GM21515 (cell line): ENCODE results near the gene MYLIP.

Experiments
- ATAC-seq: cut with Tn5 transposase; IDR thresholded peaks from one replicate; pipeline ENCODE4 v1.9.1; 2021; ENCODE audit not compliant: unreplicated experiment

Gene MYLIP

DNA sequence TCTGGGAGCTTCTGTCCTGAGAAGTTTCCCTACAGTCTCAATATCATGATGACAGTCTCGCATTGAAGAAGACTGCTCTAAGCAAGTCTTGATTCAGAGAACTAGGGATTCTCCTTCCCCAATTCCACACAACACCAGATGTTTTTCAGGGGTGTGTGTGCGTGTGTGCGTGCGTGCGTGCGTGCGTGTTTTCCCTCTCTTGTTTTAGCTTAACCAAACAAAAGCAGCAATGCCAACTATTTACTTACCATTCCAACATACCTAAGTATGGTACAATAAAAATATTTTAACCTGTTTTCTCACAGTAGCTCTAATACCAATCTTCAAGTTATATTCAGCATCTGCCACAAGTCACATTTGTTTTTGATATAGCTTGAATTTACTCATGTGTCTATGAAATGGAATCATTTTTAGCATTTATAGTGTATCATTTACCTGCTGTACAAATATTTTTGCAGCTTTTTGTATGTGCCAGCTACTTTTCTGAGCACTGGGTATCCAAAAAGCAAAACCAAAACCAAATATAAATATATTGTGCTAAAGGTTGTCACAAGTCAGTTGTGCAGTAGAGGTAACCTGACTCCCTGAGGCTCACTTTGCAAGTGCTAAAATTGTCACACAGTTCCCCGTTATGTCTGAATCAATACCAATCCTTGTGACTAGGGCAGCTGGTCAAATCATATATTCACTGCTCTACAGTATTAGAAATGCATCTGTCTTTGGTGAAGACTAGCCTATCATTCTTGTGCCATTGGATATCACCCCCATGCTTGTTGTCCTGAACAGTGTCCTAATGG lies 21.7 kb upstream of the MYLIP start:
- no peak for ATAC-seq

DNA sequence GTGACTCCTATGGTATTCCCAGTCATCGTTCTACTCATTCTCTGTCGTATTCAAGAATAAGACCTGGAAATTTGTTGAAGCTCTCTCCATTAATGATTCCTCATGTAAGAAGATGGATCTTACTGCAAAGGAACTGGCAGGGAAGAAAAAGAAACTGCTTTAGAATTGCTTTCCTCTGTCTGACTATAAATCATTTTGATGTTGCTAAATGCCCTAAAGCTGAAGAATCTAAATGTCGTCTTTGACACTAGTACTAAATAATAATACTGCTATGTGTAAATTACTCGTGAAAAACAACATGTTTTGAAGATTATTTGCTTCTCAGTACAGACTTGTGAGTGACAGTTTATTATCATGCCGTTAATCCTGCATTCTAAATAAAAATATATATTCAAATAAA lies 20.5 kb upstream of the MYLIP start:
- no peak for ATAC-seq

DNA sequence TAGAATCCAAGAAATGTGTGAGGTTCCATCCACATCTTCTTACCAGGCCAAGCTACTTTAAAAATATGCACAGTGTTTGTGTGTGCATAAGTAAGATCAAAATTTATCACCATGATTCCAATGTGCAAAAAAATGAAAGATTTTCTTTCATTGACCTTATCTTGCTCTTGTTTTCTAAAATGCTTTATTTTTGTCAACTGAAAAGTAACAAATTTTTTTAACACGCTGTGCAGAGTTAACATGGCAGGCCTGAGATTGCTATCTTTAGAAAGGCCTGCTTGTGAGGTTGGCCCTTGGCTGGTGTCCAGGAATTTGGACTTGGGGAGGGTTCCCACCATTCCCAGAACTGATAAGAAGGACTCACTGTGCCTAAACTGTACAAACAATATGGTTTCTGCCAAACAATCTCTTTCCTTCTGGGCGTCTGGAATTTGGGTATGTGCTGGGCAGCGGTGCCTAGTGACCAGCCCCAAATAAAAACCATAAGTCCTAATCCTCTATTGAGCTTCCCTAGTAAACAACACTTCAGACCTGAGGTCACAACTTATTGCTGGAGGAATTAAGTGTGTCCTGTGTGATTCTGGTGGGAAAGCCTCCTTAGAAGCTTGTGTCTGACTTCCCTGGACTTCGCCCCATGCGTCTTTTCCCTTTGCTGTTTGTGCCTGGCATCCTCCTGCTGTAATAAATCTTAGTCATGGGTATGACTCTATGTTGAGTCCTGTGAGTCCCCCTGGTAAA lies 19.8 kb upstream of the MYLIP start:
- no peak for ATAC-seq

DNA sequence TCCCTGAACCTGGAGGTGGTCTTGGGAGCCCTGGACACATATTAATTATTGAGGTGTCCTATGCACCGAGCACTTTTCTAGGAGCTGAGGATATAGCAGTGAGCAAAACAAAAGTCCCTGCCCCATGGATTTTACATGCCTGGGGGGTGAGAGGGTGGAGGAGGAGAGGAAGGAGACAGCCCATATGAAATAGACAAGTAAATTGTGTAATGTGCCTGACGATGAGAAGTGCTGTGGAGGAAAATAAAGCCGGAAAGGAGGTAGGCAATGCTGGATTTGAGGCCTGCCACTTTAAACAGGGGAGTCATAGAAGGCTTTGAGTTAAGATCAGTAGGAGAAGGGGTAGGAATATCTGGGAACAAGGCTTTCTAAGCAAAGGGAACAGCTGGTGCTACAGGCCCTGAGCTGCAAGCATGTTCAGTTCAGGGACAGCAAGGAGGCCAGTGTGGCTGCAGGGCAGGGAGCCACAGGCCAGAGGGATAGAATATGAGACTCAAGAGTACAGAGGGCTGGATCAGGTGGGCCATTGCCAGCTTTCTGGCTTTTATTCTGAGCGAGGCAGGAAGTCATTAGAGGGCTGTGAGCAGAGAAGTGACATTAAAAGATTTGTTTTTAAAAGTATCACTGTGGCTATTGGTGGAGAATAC lies 19.1 kb upstream of the MYLIP start:
- ATAC-seq = no peak

DNA sequence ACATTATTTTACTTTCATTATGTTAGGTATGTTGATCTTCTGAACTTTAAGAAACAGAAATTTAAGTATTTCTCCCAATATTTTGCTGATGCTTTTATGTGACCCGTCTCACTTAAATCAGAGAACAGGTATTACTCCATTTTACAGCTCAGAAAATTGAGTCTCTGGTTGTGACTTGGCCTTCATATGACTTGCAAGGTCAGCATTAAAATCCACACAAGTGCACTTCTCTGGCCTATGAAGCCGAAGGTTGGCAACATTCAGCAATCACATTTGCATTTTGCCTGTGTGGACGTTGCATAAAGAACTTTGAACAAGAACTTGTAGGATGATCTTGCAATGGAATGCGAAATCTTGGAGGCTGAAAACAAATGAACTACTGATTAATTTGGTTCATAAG lies 10.1 kb upstream of the MYLIP start:
- ATAC-seq = no peak

DNA sequence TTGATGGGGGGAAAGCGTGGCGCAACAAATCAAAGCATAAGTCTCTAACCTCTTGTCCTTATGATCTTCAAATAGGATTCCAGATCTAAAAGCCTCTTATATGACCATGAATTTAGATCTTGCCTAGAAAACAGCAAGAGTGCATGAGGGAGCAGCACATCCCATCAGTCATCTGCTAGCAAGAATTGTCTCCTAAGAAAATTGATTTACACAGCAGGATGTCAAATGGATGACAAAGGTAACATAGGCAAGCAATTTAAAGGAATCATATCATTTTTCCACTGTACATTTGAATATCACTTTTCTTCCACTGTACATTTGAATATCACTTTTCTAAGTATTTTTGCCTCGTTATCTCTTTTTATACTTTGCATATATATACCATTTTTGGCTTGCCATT lies 7.5 kb upstream of the MYLIP start:
- no peak for ATAC-seq

DNA sequence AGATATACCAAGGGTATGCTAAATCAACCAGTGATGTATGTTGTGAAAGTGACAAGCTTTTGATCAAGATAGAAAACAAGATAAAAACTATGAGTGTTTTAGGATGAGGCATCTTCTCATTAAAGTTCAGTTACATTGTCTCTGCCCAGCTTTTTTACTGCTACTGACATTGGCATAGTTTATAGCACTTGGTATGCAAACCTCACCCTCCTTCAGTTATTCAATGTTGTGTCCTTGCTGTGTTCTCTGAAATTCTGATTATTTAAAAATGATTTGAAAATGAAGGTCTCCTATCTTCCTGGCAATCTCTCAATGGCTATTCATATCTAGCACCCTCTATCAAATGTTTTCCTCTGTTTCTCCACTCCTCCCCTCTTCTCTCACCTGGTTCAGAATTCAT lies 6.7 kb upstream of the MYLIP start:
- no peak for ATAC-seq

DNA sequence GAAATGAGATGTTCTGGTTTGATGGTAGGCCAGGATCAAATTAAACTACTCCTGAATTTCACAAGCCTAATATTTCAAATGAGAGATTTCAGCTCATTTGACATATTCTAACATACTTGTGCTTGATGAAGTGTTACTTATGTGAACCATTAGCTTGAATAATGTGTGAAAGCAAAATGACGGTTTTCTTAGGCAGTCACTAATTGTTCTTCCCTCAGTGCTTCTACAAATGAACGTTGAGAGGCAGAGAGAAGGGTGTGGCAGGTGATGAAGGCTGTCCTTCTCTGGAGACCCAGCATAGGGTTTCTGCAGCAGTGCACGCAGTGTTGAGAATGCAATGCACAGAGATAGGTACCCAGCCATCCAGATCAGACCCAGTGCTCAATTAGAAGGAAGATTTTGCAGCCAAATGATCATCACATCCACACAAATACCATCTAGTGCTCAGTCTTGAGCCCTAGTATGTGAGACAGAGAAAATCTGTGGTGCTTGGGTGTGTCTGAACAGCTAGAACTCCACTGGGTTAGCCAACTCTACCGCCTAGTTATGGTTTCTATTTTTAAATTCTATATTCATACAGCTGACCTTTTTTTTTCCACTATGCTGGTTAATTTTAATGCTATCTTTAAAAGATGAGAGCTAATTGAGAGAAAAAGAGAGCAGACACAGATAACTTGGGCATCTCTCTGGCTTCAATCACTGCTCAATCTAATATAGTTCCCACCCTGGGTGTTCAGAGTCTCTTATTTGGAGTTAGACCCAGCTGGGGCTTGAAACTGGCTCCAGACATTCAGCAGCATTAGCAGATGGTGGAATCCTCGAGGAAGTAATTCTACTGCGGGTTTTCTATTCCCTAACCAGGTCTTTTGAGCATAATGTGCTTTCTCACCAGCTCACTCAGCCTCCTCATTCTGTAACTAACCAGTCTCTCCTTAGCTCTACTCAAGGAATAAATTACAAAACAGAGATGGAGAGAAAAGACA lies 4.4 kb upstream of the MYLIP start:
- ATAC-seq = no peak

DNA sequence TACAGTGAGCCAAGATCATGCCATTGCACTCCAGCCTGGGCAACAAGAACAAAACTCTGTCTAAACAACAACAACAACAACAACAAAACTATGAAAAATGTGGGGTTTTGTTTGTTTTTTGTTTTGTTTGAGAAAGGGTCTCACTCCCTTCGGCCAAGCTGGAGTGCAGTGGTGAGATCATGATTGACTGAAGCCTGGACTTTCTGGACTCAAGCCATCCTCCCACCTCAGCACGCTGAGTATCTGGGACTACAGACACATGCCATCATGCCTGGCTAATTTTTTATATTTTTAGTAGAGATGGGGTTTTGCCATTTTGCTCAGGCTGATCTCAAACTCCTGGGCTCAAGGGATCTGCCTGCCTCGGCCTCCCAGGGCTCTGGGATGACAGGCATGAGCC lies 2.8 kb upstream of the MYLIP start:
- ATAC-seq = no peak

DNA sequence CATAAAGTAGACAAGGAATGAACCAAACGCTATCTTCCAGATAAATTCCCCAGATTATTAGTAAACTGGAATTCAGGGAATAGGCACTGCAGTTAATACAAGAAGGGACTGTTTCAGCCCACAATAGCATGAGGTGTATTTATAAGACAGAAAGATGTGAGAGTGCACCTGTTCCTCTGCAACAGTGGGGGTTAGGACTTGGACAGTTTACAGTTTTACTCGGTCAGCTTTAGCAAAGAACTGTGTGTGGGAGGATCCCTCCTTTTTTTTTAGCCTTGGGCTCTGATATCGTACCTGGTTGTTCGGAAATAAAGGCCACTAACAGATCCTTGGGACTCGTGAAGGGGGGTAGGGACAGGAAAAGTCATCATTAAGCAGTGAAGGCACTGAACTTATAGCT lies 2.0 kb upstream of the MYLIP start:
- no peak for ATAC-seq

DNA sequence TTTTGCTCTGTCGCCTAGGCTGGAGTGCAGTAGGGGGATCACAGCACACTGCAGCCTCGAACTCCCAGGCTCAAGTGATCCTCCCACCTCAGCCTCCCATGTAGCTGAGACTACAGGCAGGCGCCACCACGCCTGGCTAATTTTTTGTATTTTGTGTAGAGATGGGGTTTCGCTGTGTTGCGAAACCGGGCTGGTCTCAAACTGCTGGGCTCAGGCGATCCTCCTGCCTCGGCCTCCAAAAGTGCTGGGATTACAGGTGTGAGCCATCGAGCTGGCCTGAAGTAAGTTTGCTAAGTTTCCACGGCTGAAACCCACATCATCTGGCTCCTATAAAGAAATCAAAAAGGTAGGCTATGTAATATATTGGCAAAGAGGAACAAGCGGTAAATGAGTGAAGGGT lies 1.4 kb upstream of the MYLIP start:
- no peak for ATAC-seq

DNA sequence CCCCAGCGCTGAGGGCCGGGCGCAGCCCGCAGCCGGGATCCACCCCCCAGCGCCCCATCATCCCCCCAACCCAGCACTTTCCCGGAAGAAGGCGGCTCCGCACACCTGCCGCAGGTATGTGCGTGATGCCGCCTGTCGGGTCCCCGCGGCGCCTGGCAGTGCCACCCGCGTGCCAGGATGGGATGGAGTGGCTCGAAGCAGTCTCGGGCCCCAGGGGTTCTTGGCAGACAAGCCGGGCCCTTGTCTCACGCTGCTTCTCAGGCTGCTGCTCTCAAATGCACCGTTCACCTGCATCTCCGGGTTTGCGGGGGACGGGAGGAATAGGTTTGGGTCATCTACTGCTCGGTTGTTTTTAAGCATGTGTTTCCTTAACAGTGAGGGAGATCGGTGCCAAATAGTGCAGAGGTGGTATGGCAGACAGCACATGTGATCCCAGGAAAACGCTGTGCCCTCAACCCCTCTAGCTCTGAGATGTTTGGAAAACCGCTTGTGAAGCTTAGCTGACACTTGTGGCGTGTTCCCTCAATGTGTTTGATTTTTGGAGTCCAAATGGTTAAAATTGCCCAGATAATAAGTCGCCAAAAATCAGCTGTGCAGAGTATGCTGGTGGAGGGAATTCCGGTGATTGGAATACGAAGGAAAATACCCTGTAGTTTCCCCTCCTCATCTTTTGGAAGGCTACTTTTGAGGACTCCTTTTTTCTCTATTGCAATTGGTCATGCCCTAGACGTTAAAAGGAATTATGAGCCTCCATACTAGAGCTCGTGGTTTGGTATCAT lies 926 bp downstream of the MYLIP start:
- no peak for ATAC-seq

DNA sequence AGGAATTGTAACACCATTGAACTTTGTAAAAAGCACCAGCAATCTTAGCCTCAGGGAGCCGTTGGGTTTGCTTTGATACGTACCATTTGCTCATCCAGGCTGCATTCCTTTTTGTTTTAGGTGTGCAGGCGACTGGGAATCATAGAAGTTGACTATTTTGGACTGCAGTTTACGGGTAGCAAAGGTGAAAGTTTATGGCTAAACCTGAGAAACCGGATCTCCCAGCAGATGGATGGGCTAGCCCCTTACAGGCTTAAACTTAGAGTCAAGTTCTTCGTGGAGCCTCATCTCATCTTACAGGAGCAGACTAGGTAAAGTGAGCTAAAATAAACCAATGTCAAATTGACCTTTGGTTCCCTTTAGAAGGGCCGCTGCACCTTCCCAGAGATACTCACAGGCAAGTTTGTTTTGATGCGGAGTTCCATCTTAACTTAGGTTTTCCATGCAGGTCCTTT lies 1.6 kb downstream of the MYLIP start:
- ATAC-seq = no peak

DNA sequence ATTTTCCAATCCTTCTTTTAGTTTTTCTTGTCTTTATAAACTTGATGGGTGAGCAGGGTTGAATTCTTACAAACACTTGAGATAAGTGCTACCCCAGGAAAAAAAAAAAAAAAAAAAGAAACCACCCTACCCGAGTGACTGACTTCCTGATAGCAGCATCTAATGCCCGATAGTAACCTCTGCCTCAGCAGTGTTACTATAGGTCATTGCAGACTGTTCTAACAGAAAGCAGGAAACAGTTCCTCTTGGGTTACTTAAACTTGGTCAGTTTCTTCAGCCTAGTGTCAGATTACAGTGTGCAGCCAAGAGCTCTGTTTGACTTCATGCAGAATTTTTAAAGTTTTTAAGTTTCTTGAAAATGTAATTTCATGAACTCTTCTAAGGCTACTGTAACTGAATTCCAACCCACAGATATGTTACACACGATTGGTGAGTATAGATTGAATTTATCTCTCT lies 2.1 kb downstream of the MYLIP start:
- peak; percentile 63 for ATAC-seq

DNA sequence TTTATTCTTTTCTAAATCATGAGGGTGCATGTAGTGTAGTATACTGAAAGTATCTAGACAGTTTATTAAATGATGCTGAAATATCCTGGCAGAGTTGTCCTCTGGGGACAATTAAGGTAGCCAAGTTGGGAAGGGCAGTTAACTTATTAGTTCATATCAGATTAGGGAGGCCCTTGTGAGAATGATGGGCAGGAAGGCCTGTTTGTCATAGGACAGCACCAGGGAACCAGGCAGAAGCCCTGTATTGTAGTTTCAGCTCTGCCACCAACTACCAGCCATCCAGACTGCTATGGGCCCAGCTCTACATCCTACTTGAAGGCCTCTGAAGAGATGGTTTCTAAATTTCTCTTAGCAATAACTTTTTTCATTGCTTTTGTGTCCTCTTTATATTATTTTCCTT lies 4.0 kb downstream of the MYLIP start:
- no peak for ATAC-seq

DNA sequence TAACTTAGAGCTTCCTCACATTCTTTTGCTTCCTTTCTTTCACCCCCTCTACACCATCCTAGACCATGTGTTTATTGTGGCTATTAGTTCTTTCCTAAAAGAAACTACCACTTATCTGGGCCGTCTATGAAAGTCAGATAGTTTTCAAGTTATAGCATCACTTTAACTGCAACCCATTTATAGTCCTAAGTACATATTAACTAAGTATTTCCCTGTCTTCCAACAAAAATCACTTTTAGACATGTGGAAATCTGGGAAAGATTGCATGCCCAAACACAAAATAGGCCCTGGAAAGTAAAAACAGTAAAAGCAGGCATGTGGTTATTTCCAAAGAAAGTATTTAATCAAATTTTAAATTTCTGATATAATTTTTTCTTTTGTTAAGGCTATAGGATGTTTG lies 5.5 kb downstream of the MYLIP start:
- no peak for ATAC-seq

DNA sequence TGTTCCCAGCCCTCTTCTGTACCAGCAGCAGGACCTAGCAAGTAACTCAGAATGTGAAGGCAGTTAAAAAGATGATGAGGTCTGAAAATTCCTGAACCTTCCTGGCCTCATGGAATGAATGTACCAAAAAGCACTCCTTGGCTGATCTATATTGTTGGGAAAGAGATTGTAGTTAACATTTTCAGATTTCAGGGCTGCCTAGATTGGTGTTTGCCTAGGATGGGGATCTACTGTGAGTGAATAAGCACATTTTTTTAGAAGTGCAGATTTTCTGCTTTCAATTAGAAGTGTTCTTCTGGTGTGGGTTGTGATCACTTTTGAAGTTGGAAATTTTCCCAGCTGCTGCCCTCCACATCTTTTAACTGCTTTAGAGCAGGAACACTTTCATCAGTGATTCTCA lies 6.2 kb downstream of the MYLIP start:
- ATAC-seq = no peak

DNA sequence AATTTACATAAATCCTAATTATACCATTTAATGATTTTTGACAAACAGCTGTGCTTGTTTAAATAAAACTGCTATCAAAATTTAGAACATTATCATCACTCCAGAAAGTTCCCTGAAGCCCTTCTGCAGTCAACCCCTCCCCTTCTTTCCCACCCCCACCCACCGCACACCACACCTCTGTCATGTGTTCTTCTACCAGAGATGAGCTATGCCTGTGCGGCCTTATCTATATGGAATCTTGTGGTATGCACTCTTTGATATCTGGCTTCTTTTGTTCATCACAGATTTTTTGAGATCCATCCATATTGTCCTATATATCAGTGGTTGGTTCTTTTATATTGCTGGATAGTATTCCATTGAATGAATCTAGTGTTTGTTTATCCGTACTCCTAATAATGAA lies 7.2 kb downstream of the MYLIP start:
- ATAC-seq = no peak

DNA sequence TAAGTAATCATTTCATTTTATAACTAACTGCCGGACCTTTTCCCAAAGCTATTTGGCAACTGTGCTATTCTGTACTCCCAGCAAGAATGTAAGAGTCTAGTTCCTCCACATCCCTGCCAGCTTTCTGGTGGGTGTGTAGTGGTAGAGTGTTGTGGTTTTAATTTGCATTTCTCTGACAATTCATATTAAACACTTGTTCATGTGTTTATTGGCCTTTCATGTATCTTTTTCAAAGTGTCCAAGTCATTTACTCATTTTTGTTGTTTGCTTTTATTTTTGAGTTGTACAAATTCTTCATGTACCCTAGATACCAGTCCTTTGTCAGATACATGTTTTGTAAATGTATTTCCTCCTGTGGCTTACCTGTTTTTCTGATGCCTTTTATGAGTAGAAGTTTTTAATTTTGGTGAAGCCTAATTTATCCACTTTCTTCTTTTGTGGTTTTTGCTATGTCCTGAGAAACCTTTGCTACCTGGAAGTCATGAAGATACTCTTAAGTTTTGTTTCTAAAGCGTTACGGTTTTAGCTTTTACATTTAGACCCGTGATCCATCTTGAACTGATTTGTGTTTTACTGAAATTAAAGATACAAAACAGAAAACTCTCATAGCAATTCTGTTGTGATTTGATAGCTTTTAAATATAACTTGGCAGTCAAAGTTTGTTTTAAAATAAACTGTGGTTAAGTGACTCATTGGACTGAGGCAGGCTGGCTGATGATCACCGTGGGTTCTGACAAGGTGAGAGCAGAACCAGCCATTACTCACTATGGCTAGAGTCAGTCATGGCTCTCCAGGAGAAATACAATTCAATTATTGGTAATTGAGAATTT lies 8.0 kb downstream of the MYLIP start:
- no peak for ATAC-seq
